Stimulated activated CD8-positive, alpha-beta memory T cell treated with anti-CD3 and anti-CD28 coated beads, Interleukin-15, amount 100 ng/mL, for 4 hours (primary cell): ENCODE results near the gene BMP6.
"Not testable (repeated sequence)": the region's sequence is repeated elsewhere in the genome, so short reads cannot be mapped to it uniquely, and the experiment has no call there.

Source experiments
- DNase-seq, 2 donors: peaks; one replicate each; pipeline ENCODE4 v3.0.0-alpha.2; 2020; ENCODE audit warnings: low read depth in 2 of 2

Gene BMP6

GRCh38 chr6:7883381-7883780 lies 157.5 kb downstream of the BMP6 start:
- no peak for DNase-seq

- no peak for DNase-seq
These were observed 160.2 kb downstream of the BMP6 start for GRCh38 chr6:7886132-7886531.

- no peak for DNase-seq
These were observed 161.5 kb downstream of the BMP6 start for GRCh38 chr6:7887278-7887991.

GRCh38 chr6:7888587-7889357 lies 162.9 kb downstream of the BMP6 start:
- no peak for DNase-seq

- no peak for DNase-seq
These were observed 165.4 kb downstream of the BMP6 start for GRCh38 chr6:7891078-7891872.

GRCh38 chr6:7892367-7892766 lies 166.5 kb downstream of the BMP6 start:
- DNase-seq: not testable (repeated sequence)

- no peak for DNase-seq
These were observed 167.4 kb downstream of the BMP6 start for GRCh38 chr6:7893342-7893741.

GRCh38 chr6:7894262-7895124 lies 168.6 kb downstream of the BMP6 start:
- no peak for DNase-seq

GRCh38 chr6:7895125-7895423 lies 169.2 kb downstream of the BMP6 start:
- no peak for DNase-seq

GRCh38 chr6:7896465-7896987 lies 170.6 kb downstream of the BMP6 start:
- no peak for DNase-seq

GRCh38 chr6:7897461-7898192 lies 171.7 kb downstream of the BMP6 start:
- DNase-seq: no peak

GRCh38 chr6:7898193-7898586 lies 172.3 kb downstream of the BMP6 start:
- not testable (repeated sequence) for DNase-seq

GRCh38 chr6:7899101-7899888 lies 173.4 kb downstream of the BMP6 start:
- no peak for DNase-seq

GRCh38 chr6:7899889-7900213 lies 174.0 kb downstream of the BMP6 start:
- no peak for DNase-seq

- DNase-seq: no peak
These were observed 174.7 kb downstream of the BMP6 start for GRCh38 chr6:7900621-7901020.

- no peak for DNase-seq
These were observed 175.2 kb downstream of the BMP6 start for GRCh38 chr6:7901056-7901455.

- DNase-seq: no peak
These were observed 175.9 kb downstream of the BMP6 start for GRCh38 chr6:7901780-7902179.

GRCh38 chr6:7902221-7902620 lies 176.3 kb downstream of the BMP6 start:
- DNase-seq: no peak

- DNase-seq: no peak
These were observed 177.0 kb downstream of the BMP6 start for GRCh38 chr6:7902867-7903266.

- no peak for DNase-seq
These were observed 177.8 kb downstream of the BMP6 start for GRCh38 chr6:7903673-7904072.
